ENCODE results near the gene ANKRD11. TPM values are rescaled to one million over a fixed set of nuclear protein-coding genes. Genes with fewer than 3 reads are reported as not detected.

ANKRD11 gene
- total and polyA plus RNA-seq, 8 donors: 43.9 to 74.0 (median 46.2) TPM

GRCh38 chr16:89315791-89316581 lies 174.4 kb downstream of the ANKRD11 start:
- ATAC-seq: peak in 2 of 4 donors; percentile 4 to 7
- no peak for FAIRE-seq
- Histone ChIP-seq H3K4me3 (no peak overlapping the region), H3K27ac (peak overlapping the region in 1 of 4 donors; percentile 5), H3K9me3 (no peaks in the 10 kb centered on the region), H3K27me3 (no peaks in the 10 kb centered on the region), H3K4me1 (peaks cover 15 to 20% (median 19%) of the 10 kb centered on the region in 3 donors), H3K36me3 (peaks cover 0 to 9% (median 0%) of the 10 kb centered on the region in 3 donors)
- peak in 1 of 6 donors; percentile 37 for DNase-seq
- TF ChIP-seq CTCF (IDR thresholded peaks at IDR 0.05): no peak
- WGBS, 2 donors: 75 to 78% methylated on average over 20 of the region's 20 CpGs
- intact Hi-C loops (cut with DNase I): no loop called here

GRCh38 chr16:89315271-89315670 lies 175.1 kb downstream of the ANKRD11 start:
- ATAC-seq (no peak), DNase-seq (peak in 2 of 6 donors; percentile 15 to 56), FAIRE-seq (no peak)
- Histone ChIP-seq H3K27me3 (no peaks in the 10 kb centered on the region), H3K4me1 (peaks cover 9 to 12% (median 12%) of the 10 kb centered on the region in 3 donors), H3K4me3 (no peak overlapping the region), H3K36me3 (peaks cover 0 to 9% (median 0%) of the 10 kb centered on the region in 3 donors), H3K9me3 (no peaks in the 10 kb centered on the region), H3K27ac (peak overlapping the region in 1 of 4 donors; percentile 5)
- intact Hi-C loops (cut with DNase I): no loop called here
- no peak for TF ChIP-seq CTCF (IDR thresholded peaks at IDR 0.05)
- 87 to 92% methylated on average over 18 to 19 of the region's 19 CpGs for WGBS, 2 donors

GRCh38 chr16:89314854-89315253 lies 175.5 kb downstream of the ANKRD11 start:
- H3K9me3 ChIP-seq: no peaks in the 10 kb centered on the region
- H3K36me3 ChIP-seq: peaks cover 0 to 9% (median 0%) of the 10 kb centered on the region in 3 donors
- H3K27me3 ChIP-seq: no peaks in the 10 kb centered on the region
- peak overlapping the region in 1 of 4 donors; percentile 8 for H3K27ac ChIP-seq
- intact Hi-C loops (cut with DNase I): no loop called here
- ATAC-seq: no peak
- WGBS, 2 donors: 74 to 79% methylated on average over 8 of the region's 8 CpGs
- TF ChIP-seq CTCF (IDR thresholded peaks at IDR 0.05): no peak
- no peak overlapping the region for H3K4me3 ChIP-seq
- no peak for DNase-seq
- H3K4me1 ChIP-seq: peaks cover 5 to 10% (median 8%) of the 10 kb centered on the region in 3 donors
- FAIRE-seq: no peak

- TF ChIP-seq CTCF (IDR thresholded peaks at IDR 0.05): no peak
- no peaks in the 10 kb centered on the region for H3K9me3 ChIP-seq
- ATAC-seq (peak in 2 of 4 donors; percentile 25 to 40), FAIRE-seq (no peak), DNase-seq (peak in 2 of 6 donors; percentile 24 to 43)
- H3K27ac ChIP-seq: peak overlapping the region in 1 of 4 donors; percentile 8
- H3K36me3 ChIP-seq: peaks cover 0 to 9% (median 0%) of the 10 kb centered on the region in 3 donors
- H3K4me3 ChIP-seq: no peak overlapping the region
- intact Hi-C loops (cut with DNase I): no loop called here
- WGBS, 2 donors: 62 to 63% methylated on average over 14 of the region's 14 CpGs
- H3K4me1 ChIP-seq: peaks cover 0 to 5% (median 3%) of the 10 kb centered on the region in 3 donors
- no peaks in the 10 kb centered on the region for H3K27me3 ChIP-seq
These were observed 176.0 kb downstream of the ANKRD11 start for GRCh38 chr16:89314357-89314756.

GRCh38 chr16:89313583-89313982 lies 176.8 kb downstream of the ANKRD11 start:
- no peak for TF ChIP-seq CTCF (IDR thresholded peaks at IDR 0.05)
- H3K27ac ChIP-seq: no peak overlapping the region
- peaks cover 0 to 9% (median 0%) of the 10 kb centered on the region in 3 donors for H3K36me3 ChIP-seq
- no peak for FAIRE-seq
- H3K4me3 ChIP-seq: no peak overlapping the region
- DNase-seq: peak in 3 of 6 donors; percentile 14 to 37 (median 26)
- WGBS, 2 donors: 37 to 43% methylated on average over 3 of the region's 3 CpGs
- H3K27me3 ChIP-seq: no peaks in the 10 kb centered on the region
- H3K4me1 ChIP-seq: peaks cover 0 to 3% (median 3%) of the 10 kb centered on the region in 3 donors
- intact Hi-C loops (cut with DNase I): no loop called here
- peak; percentile 12 to 68 (median 57) for ATAC-seq
- no peaks in the 10 kb centered on the region for H3K9me3 ChIP-seq

Data from pancreas (tissue), 10 donors.